ENCODE measurements around the gene KCNQ1. TPM values are rescaled to one million over a fixed set of nuclear protein-coding genes. Genes with fewer than 3 reads are reported as not detected.

KCNQ1 gene
- total RNA-seq, 1 experiment from 2014 or later: not detected

GRCh38 chr11:2459796-2460531, 15.2 kb downstream of the KCNQ1 start:
- CTCF ChIA-PET: no interaction called here
- H3K9me3 Mint-ChIP-seq (ENCODE audit: unreplicated experiment): no peaks in the 10 kb centered on the region
- peaks cover 19% of the 10 kb centered on the region for H3K27me3 Mint-ChIP-seq (ENCODE audit: insufficient read depth, unreplicated experiment)
- no peaks in the 10 kb centered on the region for H3K4me1 Mint-ChIP-seq (ENCODE audit: insufficient read depth, unreplicated experiment)
- no peak overlapping the region for H3K27ac Mint-ChIP-seq (ENCODE audit: low read depth, unreplicated experiment)
- no peak for DNase-seq (ENCODE audit: unreplicated experiment)
- no TSS peak for BruUV-seq (replicated peaks)
- TF ChIP-seq CTCF (IDR thresholded peaks at IDR 0.05; ENCODE audit: unreplicated experiment): no peak
- H3K36me3 Mint-ChIP-seq (ENCODE audit: insufficient read depth, unreplicated experiment): no peaks in the 10 kb centered on the region
- no peak overlapping the region for H3K4me3 Mint-ChIP-seq (ENCODE audit: unreplicated experiment)
- POLR2A ChIA-PET: no interaction called here
- intact Hi-C loops (cut with micrococcal nuclease): no loop called here

GRCh38 chr11:2460540-2461252, 15.9 kb downstream of the KCNQ1 start:
- ChIA-PET CTCF (no interaction called here), POLR2A (no interaction called here)
- no peak overlapping the region for H3K4me3 Mint-ChIP-seq (ENCODE audit: unreplicated experiment)
- H3K9me3 Mint-ChIP-seq (ENCODE audit: unreplicated experiment): no peaks in the 10 kb centered on the region
- BruUV-seq (replicated peaks): no TSS peak
- H3K27ac Mint-ChIP-seq (ENCODE audit: low read depth, unreplicated experiment): no peak overlapping the region
- intact Hi-C loops (cut with micrococcal nuclease): no loop called here
- H3K27me3 Mint-ChIP-seq (ENCODE audit: insufficient read depth, unreplicated experiment): peaks cover 19% of the 10 kb centered on the region
- TF ChIP-seq CTCF (IDR thresholded peaks at IDR 0.05; ENCODE audit: unreplicated experiment): no peak
- no peaks in the 10 kb centered on the region for H3K4me1 Mint-ChIP-seq (ENCODE audit: insufficient read depth, unreplicated experiment)
- H3K36me3 Mint-ChIP-seq (ENCODE audit: insufficient read depth, unreplicated experiment): no peaks in the 10 kb centered on the region
- no peak for DNase-seq (ENCODE audit: unreplicated experiment)

- BruUV-seq (replicated peaks): no TSS peak
- no peak for TF ChIP-seq CTCF (IDR thresholded peaks at IDR 0.05; ENCODE audit: unreplicated experiment)
- H3K36me3 Mint-ChIP-seq (ENCODE audit: insufficient read depth, unreplicated experiment): no peaks in the 10 kb centered on the region
- peaks cover 19% of the 10 kb centered on the region for H3K27me3 Mint-ChIP-seq (ENCODE audit: insufficient read depth, unreplicated experiment)
- H3K4me1 Mint-ChIP-seq (ENCODE audit: insufficient read depth, unreplicated experiment): no peaks in the 10 kb centered on the region
- CTCF ChIA-PET: interaction anchor here (0.6 kb wide), 1 partner anchor 148 kb away, joined by 4 read pairs; no protein-coding TSS in a partner anchor
- no peak overlapping the region for H3K4me3 Mint-ChIP-seq (ENCODE audit: unreplicated experiment)
- POLR2A ChIA-PET: no interaction called here
- no peak for DNase-seq (ENCODE audit: unreplicated experiment)
- no peaks in the 10 kb centered on the region for H3K9me3 Mint-ChIP-seq (ENCODE audit: unreplicated experiment)
- no peak overlapping the region for H3K27ac Mint-ChIP-seq (ENCODE audit: low read depth, unreplicated experiment)
- intact Hi-C loops (cut with micrococcal nuclease): no loop called here
Observed at GRCh38 chr11:2461253-2461955, 16.6 kb downstream of the KCNQ1 start.

GRCh38 chr11:2461956-2462542, 17.2 kb downstream of the KCNQ1 start:
- peaks cover 17% of the 10 kb centered on the region for H3K27me3 Mint-ChIP-seq (ENCODE audit: insufficient read depth, unreplicated experiment)
- no peaks in the 10 kb centered on the region for H3K4me1 Mint-ChIP-seq (ENCODE audit: insufficient read depth, unreplicated experiment)
- POLR2A ChIA-PET: no interaction called here
- no peak for TF ChIP-seq CTCF (IDR thresholded peaks at IDR 0.05; ENCODE audit: unreplicated experiment)
- CTCF ChIA-PET: interaction anchor here (0.6 kb wide), 1 partner anchor 148 kb away, joined by 4 read pairs; no protein-coding TSS in a partner anchor
- no peak overlapping the region for H3K27ac Mint-ChIP-seq (ENCODE audit: low read depth, unreplicated experiment)
- DNase-seq (ENCODE audit: unreplicated experiment): no peak
- no peaks in the 10 kb centered on the region for H3K9me3 Mint-ChIP-seq (ENCODE audit: unreplicated experiment)
- no peaks in the 10 kb centered on the region for H3K36me3 Mint-ChIP-seq (ENCODE audit: insufficient read depth, unreplicated experiment)
- no TSS peak for BruUV-seq (replicated peaks)
- intact Hi-C loops (cut with micrococcal nuclease): no loop called here
- H3K4me3 Mint-ChIP-seq (ENCODE audit: unreplicated experiment): no peak overlapping the region

Measured in MCF 10A (cell line).